Measurements from ENCODE around the gene ATP5F1D.

ATP5F1D gene

GRCh38 chr19:1230783-1231489 lies 10.6 kb upstream of the ATP5F1D start:
- TF ChIP-seq POLR2AphosphoS5 (IDR thresholded peaks at IDR 0.05; ENCODE audit: low read depth) (no peak), SPI1 (IDR thresholded peaks at IDR 0.05; ENCODE audit: borderline replicate concordance, low read depth) (no peak), CTCF (IDR thresholded peaks at IDR 0.05; ENCODE audit: insufficient read depth, low read length) (no peak), REST (IDR thresholded peaks at IDR 0.05; ENCODE audit: insufficient replicate concordance, low read depth) (no peak), GABPA (IDR thresholded peaks at IDR 0.05; ENCODE audit: low read depth) (no peak)
- H3K27me3 ChIP-seq (ENCODE audit: insufficient read depth, poor library complexity, severe bottlenecking): peaks cover 6% of the 10 kb centered on the region
- H3K27ac ChIP-seq (replicated peaks): no peak overlapping the region
- no peak overlapping the region for H3K4me3 ChIP-seq (replicated peaks; ENCODE audit: insufficient read depth, low read length)
- DNase-seq (ENCODE audit: low read depth in 1 of 2, low spot score in 1 of 2): no peak

GRCh38 chr19:1231729-1232637 lies 9.6 kb upstream of the ATP5F1D start:
- no peak overlapping the region for H3K4me3 ChIP-seq (replicated peaks; ENCODE audit: insufficient read depth, low read length)
- no peak overlapping the region for H3K27ac ChIP-seq (replicated peaks)
- H3K27me3 ChIP-seq (ENCODE audit: insufficient read depth, poor library complexity, severe bottlenecking): peaks cover 14% of the 10 kb centered on the region
- DNase-seq (ENCODE audit: low read depth in 1 of 2, low spot score in 1 of 2): no peak
- no peak for TF ChIP-seq REST (IDR thresholded peaks at IDR 0.05; ENCODE audit: insufficient replicate concordance, low read depth)
- no peak for TF ChIP-seq CTCF (IDR thresholded peaks at IDR 0.05; ENCODE audit: insufficient read depth, low read length)
- TF ChIP-seq POLR2AphosphoS5 (IDR thresholded peaks at IDR 0.05; ENCODE audit: low read depth): no peak
- no peak for TF ChIP-seq SPI1 (IDR thresholded peaks at IDR 0.05; ENCODE audit: borderline replicate concordance, low read depth)
- TF ChIP-seq GABPA (IDR thresholded peaks at IDR 0.05; ENCODE audit: low read depth): no peak

- TF ChIP-seq REST (IDR thresholded peaks at IDR 0.05; ENCODE audit: insufficient replicate concordance, low read depth) (no peak), GABPA (IDR thresholded peaks at IDR 0.05; ENCODE audit: low read depth) (no peak), POLR2AphosphoS5 (IDR thresholded peaks at IDR 0.05; ENCODE audit: low read depth) (no peak), CTCF (IDR thresholded peaks at IDR 0.05; ENCODE audit: insufficient read depth, low read length) (no peak), SPI1 (IDR thresholded peaks at IDR 0.05; ENCODE audit: borderline replicate concordance, low read depth) (no peak)
These were observed 8.9 kb upstream of the ATP5F1D start for GRCh38 chr19:1232652-1233072.

More at GRCh38 chr19:1232652-1233072, 8.9 kb upstream of the ATP5F1D start:
- Histone ChIP-seq H3K4me3 (replicated peaks; ENCODE audit: insufficient read depth, low read length) (no peak overlapping the region), H3K27me3 (ENCODE audit: insufficient read depth, poor library complexity, severe bottlenecking) (peaks cover 18% of the 10 kb centered on the region), H3K27ac (replicated peaks) (no peak overlapping the region)
- DNase-seq (ENCODE audit: low read depth in 1 of 2, low spot score in 1 of 2): no peak

All from HL-60 (cell line).